IPS-18c (cell line): Measurements from ENCODE around the gene ACTR5.
"Not testable (repeated sequence)": the region's sequence is repeated elsewhere in the genome, so short reads cannot be mapped to it uniquely, and the experiment has no call there.

Experiments
- H3K4me3 ChIP-seq: 2 replicates; pipeline ENCODE4 v1.7.0; 2013; ENCODE audit warnings: low read depth, mild to moderate bottlenecking, low read length, moderate library complexity; ENCODE audit not compliant: insufficient read depth
- H3K9me3 ChIP-seq: one replicate; pipeline ENCODE4 v1.6.1; 2013; ENCODE audit warnings: mild to moderate bottlenecking, low read length, moderate library complexity; ENCODE audit not compliant: control insufficient read depth, insufficient read depth

ACTR5 gene

DNA sequence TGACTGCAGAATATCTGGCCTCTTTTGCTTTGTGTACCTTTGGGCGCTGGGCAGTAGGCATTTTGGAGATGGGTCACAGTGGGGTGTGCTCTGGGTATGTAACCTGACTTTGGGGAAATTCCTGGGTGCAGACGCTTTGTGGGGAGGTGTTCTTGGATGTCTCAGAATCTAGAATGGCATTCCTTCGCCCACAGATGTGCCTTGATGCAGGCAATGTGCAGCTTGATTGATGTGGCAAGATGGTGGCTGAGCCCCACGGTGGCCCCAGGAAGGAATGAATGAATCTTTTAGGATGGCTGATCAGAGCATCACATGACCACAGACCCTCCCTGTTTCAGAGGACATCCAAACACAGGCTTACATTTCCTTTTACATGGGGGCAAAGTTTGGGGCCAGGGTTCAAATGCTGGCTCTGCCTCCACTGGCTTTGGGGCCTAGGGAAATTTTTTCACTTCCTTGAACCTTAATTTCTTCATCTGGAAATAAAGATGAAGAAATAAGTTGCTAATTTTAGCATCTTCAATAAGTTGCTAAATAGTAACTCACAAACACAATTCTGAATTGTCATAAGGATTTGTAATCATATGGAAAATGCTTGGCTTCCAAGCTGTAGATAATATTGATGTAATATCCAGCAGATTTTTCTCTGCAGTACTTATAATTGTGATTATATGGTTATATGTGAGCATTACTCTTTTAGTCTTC is 62.8 kb downstream of the ACTR5 start:
- Histone ChIP-seq H3K9me3 (no peaks in the 10 kb centered on the region), H3K4me3 (no peak overlapping the region)

DNA sequence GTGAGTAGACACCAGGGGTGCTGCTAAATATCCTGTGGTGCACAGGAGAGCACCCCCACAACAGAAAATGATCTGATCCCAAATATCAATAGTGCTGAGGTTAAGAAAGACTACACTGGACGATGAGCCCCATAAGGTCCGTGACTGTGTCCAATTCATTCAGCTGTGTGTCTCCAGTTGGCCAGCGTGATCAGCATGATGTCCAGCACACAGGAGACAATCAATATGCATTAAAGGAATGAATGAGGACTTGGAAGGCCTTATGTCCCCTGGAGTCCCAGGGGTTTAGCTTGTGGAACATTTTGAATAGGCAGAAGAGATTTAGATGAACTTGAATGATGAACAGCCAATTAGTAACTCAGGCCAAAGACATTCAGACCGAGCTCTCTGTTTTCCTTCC is 63.5 kb downstream of the ACTR5 start:
- Histone ChIP-seq H3K9me3 (no peaks in the 10 kb centered on the region), H3K4me3 (no peak overlapping the region)

DNA sequence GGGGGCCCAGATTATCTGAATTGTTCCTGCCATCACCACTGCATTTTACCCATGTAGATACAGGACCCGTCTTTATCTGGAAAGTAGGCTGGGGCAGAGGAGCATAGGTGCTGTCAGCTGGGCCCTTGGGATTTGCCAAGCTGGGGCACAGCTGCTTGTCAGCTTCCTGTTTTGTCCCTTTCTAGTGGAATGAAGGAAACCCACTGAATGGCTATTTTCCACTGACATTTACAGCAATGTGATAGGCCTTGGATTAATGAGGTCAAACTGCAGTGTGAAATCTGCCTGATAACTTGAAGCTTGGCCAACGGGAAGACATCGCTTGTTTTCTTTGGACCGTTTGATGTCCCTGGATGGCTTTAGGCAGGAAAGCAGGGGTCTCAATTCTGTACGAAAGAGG is 63.9 kb downstream of the ACTR5 start:
- Histone ChIP-seq H3K4me3 (no peak overlapping the region), H3K9me3 (no peaks in the 10 kb centered on the region)

DNA sequence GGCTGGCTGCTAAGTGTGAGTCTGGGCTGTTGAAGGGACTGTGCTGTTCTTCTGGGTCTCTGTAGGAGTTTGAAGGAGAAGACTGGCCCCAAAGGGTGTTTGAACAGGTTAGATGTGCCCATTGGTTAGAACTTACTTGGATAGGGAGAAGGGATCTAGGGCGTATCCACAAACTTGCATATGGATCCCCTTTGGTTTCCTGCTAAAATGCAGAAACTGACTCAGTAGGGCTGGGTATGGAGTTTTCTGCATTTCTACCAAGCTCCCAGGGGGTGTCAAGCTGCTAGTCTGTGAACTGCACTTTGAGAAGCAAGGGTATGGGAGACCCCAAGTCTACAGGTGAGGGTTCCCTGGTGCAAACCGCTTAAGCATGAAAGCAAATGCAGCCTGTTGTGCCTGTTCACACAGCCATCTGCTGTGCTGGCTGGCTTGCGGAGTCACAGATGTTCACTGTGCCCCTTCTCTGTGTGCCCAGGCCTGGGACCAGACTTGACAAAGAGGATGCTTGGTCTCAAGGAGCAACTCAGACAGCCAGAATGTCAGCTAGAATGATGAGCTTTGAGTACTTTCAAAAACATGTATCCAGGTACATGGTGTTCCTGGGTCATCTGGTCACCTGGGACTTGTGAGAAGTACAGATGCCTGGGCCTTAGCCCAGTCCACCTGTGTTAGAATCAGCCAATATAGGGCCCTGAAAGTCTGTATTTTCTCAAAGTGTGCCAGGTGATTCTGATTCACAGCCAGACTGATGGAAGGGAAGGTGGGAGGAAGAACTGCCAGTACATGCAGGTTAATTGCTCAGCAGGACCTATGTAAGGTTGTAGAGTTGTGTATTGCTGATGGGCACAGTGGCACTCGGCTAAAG is 64.7 kb downstream of the ACTR5 start:
- Histone ChIP-seq H3K4me3 (no peak overlapping the region), H3K9me3 (no peaks in the 10 kb centered on the region)

DNA sequence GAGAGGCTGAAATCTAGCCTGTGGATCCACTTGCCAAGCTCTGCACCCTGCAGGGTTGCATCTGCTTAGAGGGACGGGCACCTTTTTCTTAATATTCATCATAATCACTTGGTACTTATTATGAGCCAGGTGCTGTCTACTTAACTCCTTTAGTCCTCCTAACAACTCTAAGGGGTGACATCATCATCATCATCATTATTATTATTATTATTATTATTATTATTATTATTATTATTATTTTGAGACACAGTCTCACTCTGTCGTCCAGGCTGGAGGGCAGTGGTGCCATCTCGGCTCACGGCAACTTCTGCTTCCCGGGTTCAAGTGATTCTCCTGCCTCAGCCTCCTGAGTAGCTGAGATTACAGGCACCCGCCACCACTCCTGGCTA is 65.3 kb downstream of the ACTR5 start:
- not testable (repeated sequence) for H3K9me3 ChIP-seq, H3K4me3 ChIP-seq

DNA sequence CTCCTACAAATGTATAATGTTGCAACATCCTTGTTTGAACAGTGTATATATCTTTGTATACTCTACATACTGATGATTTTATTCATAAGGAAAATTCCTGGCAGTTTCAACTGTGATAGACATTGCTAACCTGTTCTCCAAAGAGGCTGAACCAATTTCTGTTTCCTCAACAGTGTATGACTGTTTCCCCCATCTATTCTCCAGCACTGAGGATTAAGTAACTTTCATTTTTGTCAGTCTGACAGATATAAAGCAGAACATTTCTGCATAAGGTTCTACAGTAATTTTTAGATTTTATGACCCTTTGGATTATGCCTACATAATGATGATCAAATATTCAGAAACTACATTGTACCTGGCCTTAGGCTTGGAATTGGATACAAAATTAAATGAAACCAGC is 67.2 kb downstream of the ACTR5 start:
- no peak overlapping the region for H3K4me3 ChIP-seq
- H3K9me3 ChIP-seq: no peaks in the 10 kb centered on the region

DNA sequence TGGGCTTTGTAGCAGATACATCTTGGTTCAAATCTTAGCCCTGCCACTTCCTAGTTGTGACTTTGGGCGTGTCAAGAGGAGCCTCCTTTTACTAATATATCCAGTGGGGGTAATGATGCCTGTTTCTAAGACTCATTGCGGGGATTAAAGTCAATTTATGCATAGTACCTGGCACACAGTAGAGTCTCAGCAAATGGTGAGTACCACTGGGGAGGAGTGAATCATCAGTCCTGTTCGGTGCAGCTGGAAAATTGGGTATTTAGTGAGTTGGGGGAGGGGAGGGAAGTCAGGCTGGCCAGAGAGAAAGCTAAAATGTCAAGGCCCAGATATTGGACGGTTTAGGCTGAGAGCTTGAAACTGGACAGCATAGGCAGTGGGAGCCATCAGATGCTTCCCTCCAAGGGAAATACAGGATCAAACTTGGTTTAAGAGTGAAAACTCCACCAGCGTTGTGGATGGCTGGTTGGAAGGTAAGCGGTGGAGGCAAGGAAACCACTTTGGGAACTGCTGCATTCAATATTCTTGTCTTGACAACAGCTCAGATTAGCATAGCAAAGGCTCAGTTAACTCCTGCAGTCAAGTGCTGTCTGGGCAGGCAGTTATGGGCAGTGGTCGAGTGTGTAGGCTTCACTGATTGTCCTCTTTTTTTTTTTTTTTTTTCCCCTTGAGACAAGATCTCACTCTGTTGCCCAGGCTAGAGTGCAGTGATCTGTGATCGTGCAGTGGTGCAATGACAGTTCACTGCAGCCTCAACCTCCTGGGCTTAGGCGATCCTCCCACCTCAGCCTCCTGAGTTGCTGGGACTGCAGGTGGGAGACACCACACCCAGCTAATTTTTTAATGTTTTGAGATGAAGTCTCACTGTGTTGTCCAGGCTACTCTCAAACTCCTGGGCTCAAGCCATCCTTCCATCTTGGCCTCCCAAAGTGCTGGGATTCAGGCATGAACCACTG is 70.1 kb downstream of the ACTR5 start:
- Histone ChIP-seq H3K4me3 (no peak overlapping the region), H3K9me3 (no peaks in the 10 kb centered on the region)
